Tibial artery (tissue), 4 donors: Measurements from ENCODE around the gene PIK3R1.
A peak's percentile ranks its signal among the peaks of the same experiment; 100 is the strongest.

Source experiments
- DNase-seq, 2 donors: peaks; one replicate each; pipeline ENCODE4 v3.0.0-alpha.2; 2019
- H3K27ac ChIP-seq, 2 donors: fragments of 200-600 bp; sonication (generic) in 1 of 2; 1 replicate in 1 of 2; 2 replicates in 1 of 2; pipeline ENCODE4 v1.5.1; 2018 to 2019; ENCODE audit warnings: mild to moderate bottlenecking in 1 of 2
- H3K27me3 ChIP-seq, 2 donors: fragments of 200-600 bp; sonication (generic) in 1 of 2; one replicate each; pipeline versions ENCODE4 v1.5.1 to v1.6.0; 2016 to 2019
- H3K36me3 ChIP-seq, 3 donors: fragments of 200-600 bp; sonication (generic) in 2 of 3; one replicate each; pipeline ENCODE4 v1.5.1; 2016 to 2019; ENCODE audit warnings: mild to moderate bottlenecking in 2 of 3
- H3K4me1 ChIP-seq, 4 donors: fragments of 200-600 bp; sonication (generic) in 2 of 4; 1 replicate in 3 of 4; 2 replicates in 1 of 4; pipeline ENCODE4 v1.5.1; 2016 to 2019
- H3K4me3 ChIP-seq, 2 donors: fragments of 200-600 bp; sonication (generic) in 1 of 2; 1 replicate in 1 of 2; 2 replicates in 1 of 2; pipeline ENCODE4 v1.5.1; 2018 to 2019; ENCODE audit warnings: mild to moderate bottlenecking in 2 of 2
- H3K9me3 ChIP-seq, 3 donors: fragments of 200-600 bp; sonication (generic) in 1 of 3; one replicate each; pipeline ENCODE4 v1.5.1; 2016 to 2019
- intact Hi-C: fragments of 100-400 bp; cut with DNase I; formaldehyde crosslinking; loops from one replicate; pipeline ENCODE4 v1.15.0; 2023; ENCODE audit warnings: low total_unique reads
- TF ChIP-seq, protein P1 (sequence below), 2 experiments: fragments of 200-600 bp in 1 of 2; fragments of 450-650 bp in 1 of 2; IDR thresholded peaks; one replicate each; pipeline ENCODE4 v1.5.1; 2017 to 2019; ENCODE audit warnings: antibody characterized with exemption in 2 of 2, mild to moderate bottlenecking in 1 of 2, moderate library complexity in 1 of 2

The PIK3R1 gene

DNA sequence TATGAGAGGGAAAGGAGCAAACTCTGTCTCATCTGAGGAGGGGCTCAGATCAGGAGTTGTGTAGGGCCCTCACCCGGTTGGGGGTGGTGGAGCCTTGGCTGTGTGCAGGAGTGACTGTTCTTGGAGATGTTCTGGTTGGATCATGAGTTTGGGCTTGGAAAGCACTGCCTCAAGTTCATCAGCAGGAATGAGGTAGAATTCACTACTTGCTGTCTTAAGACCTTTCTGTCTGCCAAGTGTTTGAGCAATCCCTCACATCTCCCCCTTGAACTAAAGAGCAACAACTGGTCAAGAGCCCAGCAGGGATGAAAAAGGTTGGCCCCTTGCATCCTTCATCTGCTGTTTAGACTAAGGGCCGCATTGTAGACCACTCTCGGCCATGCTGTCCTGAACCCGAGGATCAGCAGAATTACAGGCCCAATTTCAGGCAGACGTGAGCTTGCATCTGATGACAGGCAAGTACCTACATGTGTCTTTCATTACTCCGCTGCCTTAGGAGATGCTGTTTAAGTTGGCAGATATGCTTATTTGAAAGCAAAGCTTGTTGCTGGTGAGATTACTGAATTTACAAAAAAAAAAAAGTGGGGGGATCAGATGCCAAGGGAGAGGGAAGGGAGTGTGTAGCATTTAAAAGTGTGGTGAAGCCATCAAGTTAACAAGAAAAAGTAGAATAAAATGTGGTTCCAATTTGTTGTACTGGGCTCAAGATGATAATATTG is 36.4 kb downstream of the PIK3R1 start:
- peak; percentile 80 to 84 for DNase-seq
- TF ChIP-seq, protein P1, sequence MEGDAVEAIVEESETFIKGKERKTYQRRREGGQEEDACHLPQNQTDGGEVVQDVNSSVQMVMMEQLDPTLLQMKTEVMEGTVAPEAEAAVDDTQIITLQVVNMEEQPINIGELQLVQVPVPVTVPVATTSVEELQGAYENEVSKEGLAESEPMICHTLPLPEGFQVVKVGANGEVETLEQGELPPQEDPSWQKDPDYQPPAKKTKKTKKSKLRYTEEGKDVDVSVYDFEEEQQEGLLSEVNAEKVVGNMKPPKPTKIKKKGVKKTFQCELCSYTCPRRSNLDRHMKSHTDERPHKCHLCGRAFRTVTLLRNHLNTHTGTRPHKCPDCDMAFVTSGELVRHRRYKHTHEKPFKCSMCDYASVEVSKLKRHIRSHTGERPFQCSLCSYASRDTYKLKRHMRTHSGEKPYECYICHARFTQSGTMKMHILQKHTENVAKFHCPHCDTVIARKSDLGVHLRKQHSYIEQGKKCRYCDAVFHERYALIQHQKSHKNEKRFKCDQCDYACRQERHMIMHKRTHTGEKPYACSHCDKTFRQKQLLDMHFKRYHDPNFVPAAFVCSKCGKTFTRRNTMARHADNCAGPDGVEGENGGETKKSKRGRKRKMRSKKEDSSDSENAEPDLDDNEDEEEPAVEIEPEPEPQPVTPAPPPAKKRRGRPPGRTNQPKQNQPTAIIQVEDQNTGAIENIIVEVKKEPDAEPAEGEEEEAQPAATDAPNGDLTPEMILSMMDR (IDR thresholded peaks at IDR 0.05): no peak
- no peaks in the 10 kb centered on the region for H3K27me3 ChIP-seq
- intact Hi-C loops: loop anchor here (5.0 kb wide), 1 partner anchor 1005 kb away; no protein-coding TSS in a partner anchor
- no peaks in the 10 kb centered on the region for H3K36me3 ChIP-seq
- H3K4me3 ChIP-seq: peak overlapping the region; percentile 2 to 21
- H3K9me3 ChIP-seq: no peaks in the 10 kb centered on the region
- peaks cover 0 to 95% (median 63%) of the 10 kb centered on the region in 4 donors for H3K4me1 ChIP-seq
- H3K27ac ChIP-seq: peak overlapping the region; percentile 69 to 75

DNA sequence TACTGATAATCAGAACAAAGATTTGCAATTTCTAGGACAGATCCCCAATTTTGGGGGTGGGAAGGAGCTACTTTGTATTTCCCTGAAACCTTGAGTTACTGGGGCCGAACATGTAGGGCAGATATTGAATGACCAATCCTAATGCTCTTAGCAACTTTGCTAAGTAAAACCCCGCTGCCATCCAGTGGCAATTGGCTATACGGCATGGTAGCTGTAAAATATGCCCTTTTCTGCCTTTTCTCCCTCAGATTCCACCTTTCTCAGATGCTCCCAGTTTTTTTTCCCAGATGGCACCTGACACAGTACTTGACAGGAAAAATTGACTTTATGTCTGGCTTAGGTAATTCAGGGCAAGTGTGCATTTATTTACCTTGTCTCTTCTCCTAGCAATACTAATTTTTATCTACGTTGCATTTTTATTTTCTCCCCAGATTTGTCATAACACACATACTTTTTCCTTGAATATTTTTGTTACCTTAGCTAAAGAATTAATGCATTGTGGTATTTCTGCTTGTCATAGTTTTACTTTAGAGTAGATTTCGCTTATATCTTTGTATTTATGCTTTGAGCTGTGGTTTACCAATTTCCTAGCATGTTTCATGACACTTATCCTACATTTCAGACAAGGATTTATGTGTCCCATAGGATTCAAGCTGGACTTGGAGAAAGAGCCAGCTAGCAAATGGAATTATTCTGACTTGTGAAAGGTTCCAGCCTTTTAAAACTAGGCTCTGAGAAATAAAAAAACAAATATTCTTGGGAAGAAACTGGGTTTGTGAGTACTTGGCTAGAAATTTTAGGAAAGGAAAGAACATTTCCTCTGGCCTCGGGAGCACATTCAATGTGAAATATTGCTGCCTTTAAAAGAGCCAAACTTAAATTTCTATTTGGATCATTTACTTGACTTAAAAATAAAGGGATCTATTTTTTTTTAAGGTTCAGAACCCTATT is 37.4 kb downstream of the PIK3R1 start:
- H3K4me1 ChIP-seq: peaks cover 0 to 100% (median 73%) of the 10 kb centered on the region in 4 donors
- DNase-seq: peak in 1 of 2 donors; percentile 73
- H3K9me3 ChIP-seq: no peaks in the 10 kb centered on the region
- TF ChIP-seq, protein P1 (IDR thresholded peaks at IDR 0.05): peak; percentile 67 to 82
- no peaks in the 10 kb centered on the region for H3K36me3 ChIP-seq
- H3K4me3 ChIP-seq: peak overlapping the region in 1 of 2 donors; percentile 9
- H3K27ac ChIP-seq: peak overlapping the region; percentile 69 to 75
- H3K27me3 ChIP-seq: no peaks in the 10 kb centered on the region
- intact Hi-C loops: loop anchor here (5.0 kb wide), 1 partner anchor 1006 kb away; no protein-coding TSS in a partner anchor

DNA sequence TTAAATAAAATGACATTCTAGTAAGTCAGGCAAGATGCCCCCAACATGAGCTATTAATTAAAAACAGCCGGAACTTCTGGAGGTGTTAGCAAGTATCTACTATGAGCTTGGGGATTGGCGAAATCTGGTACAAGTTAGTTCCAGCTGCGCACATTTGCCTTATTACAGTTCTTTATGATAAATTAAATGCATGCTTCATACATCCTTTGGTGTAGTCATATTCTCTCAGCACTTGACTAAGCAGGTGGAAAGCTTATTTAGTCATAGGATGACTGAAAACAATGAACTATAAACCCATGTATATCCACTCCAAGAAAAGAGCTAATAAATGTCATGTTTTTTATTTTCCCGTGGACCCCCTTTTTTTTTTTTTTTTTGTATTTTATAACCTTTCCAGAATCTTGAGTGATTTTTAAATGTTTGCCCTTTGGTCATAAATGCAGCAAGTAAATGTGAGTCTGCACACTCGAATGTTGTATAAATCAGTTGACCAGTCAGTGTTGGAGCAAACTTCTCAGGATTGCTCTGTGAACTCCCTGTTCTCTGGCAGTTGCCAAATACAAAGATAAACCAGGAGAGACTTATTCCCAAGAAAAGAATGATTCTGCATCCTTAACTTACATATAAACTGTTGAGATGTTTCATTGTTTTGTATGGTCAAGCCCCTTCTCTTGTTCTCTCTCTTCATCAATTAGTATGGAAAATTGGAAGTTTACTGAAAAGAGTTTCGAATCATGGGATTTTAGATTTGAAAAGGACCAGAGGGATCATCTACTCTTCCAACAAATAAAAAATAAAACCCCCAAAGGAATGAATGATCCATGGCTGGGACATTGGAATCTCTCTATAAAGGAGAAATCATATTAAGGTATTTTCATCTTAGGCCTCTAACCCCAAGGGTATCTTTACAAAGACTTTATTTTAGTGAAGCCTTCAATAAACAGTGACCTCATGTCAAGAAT is 38.3 kb downstream of the PIK3R1 start:
- H3K27me3 ChIP-seq: no peaks in the 10 kb centered on the region
- intact Hi-C loops: loop anchor here (5.0 kb wide), 1 partner anchor 1007 kb away; no protein-coding TSS in a partner anchor
- H3K27ac ChIP-seq: peak overlapping the region; percentile 69 to 75
- peak overlapping the region in 1 of 2 donors; percentile 9 for H3K4me3 ChIP-seq
- H3K9me3 ChIP-seq: no peaks in the 10 kb centered on the region
- no peaks in the 10 kb centered on the region for H3K36me3 ChIP-seq
- TF ChIP-seq, protein P1 (IDR thresholded peaks at IDR 0.05): no peak
- peaks cover 0 to 100% (median 81%) of the 10 kb centered on the region in 4 donors for H3K4me1 ChIP-seq
- no peak for DNase-seq

DNA sequence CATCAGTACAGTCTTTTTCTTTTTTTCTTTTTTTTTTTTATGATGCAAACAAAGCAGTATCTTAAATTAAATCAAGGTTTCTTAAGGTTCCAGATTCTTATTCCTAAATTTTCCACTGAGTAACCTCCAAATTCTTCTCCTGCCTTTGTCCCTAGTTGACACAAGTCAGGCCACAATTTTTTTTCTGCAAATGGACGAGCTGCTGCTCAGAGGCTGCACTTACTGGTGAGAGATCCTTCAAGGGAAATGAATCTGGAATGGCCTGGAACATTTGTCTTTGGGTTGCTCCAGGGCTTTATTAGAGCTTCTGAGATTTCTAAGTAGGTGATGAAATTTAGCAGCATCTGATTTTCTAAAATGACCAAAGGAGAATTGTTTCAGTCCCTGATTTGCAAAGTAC is 39.3 kb downstream of the PIK3R1 start:
- Histone ChIP-seq H3K27me3 (no peaks in the 10 kb centered on the region), H3K4me3 (no peak overlapping the region), H3K4me1 (peaks cover 0 to 100% (median 82%) of the 10 kb centered on the region in 4 donors), H3K9me3 (no peaks in the 10 kb centered on the region), H3K36me3 (no peaks in the 10 kb centered on the region), H3K27ac (peak overlapping the region; percentile 69 to 75)
- TF ChIP-seq, protein P1 (IDR thresholded peaks at IDR 0.05): no peak
- intact Hi-C loops: loop anchor here (5.0 kb wide), 1 partner anchor 1008 kb away; no protein-coding TSS in a partner anchor
- no peak for DNase-seq
